ENCODE data around the gene PIGQ.

The PIGQ gene

DNA sequence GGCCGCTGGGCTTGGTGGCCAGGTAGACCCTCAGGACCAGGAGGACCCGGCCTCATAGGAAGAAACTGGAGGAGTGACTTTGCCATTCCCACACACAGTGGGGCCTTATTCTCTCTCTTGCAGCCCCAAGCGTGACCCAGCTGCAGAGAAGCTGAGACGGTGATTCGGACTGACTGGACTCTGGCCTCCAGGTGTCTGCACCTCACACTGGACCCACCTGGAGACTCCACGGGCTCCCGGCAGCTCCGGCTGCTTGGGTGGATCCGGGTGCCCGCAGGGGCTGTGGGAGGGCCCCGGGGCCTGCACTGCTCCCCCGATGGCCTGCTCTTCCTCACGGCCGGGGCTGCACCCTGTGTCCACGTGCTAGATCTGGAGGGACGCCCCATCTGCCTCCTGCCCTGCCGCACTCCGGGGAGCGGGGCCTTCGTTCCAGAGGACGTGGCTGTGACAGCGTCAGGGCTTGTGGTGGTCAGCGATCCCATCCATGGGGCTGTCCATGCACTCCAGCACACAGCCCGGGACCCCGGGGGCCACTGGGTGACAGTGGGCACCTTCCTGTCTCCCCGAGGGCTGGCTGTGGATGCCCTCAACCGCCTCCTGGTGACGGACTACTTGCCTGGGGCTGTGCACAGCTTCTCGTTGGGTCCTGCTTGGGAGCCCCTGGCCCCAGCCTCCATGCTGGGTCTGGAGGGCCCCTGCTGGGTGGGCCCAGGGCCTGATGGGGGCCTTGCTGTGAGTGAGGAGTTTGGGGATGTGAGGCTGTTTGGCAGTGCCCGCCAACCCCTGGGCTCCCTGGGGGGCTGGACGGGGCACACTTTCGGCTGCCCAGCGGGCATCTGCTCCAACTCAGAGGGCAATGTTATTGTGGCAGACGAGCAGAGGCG, 2.2 kb upstream of the PIGQ start:
- no peak for DNase-seq (ENCODE audit: low read depth in 2 of 2)

DNA sequence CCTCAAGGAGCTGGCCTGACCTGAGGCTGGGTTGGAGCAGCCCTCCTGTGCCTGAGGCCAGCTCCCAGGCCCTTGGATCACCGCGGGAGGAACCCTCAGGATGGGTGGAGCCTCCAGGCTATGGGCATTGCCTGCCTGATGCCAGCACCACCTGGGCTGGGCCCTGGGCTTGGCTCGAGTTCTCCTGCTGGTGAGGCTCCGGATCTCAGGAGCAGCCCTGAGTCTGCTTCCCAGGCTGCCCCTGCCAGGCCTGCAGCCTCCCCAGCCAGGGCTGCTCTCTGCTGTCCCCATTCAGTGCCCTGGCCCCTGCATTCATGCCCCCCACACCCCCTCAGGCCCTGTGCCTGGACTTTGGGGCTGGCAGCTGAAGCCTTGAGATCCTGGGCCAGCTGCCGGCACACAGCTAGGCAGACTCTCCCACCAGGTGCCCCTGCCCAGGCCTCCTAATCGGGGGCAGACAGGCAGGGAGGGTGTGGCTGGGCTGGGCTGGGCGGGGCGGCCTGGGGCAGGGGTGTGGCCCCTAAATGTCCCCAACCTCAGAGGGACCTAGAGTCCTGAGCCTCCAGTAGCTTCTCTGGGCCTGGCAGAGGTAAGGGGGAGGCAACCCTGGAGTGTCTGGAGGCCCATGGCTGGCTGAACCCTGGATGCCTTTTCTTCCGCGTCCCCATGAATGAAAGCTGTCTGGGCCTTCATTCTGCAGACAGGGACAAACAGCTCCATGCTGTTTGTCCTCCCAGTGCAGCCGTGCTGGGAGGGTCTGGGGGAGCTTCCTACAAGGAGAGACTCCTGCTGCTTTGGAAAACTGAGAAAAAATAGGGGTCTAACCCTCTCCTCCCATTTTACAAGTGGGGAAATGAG, 1.1 kb upstream of the PIGQ start:
- no peak for DNase-seq (ENCODE audit: low read depth in 2 of 2)

DNA sequence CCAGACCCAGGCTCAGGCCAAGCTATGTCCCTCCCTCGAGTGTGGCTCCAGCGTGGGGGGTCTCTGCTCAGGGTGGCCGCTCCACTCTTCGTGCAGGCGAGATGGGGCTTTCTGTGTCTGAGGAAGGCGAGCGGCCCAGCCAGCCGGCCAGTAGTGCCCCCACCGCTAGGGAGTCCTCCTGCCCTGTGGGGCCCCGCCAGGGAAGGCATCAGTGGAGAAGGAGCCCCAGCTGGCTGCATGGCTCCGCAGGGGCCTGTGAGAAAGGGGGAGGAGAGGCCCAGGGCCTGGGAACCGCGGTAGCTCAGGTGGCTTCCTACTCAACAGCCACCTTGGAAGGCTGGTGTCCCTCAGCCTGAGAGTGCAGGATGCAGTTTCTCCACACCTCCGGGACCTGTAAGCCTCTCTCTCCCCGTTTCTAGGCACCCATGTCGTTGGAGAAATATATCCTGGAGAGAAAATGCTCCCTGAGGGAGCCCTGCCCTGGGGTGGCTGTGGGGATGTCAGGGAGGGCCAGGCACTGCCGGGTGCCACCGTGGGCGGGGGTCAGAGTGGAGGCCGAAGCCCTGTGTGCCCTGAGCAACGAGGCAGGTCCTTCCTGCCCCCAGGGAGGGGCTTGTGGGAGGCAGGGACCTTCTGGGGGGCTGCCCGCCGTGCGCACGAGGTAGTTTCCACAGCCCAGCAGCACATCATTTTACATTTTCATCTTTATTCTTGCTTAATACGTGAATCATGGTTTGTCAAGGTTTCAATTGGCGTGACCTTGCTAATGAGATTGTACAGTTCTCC, 3.3 kb downstream of the PIGQ start:
- no peak for DNase-seq (ENCODE audit: low read depth in 2 of 2)

DNA sequence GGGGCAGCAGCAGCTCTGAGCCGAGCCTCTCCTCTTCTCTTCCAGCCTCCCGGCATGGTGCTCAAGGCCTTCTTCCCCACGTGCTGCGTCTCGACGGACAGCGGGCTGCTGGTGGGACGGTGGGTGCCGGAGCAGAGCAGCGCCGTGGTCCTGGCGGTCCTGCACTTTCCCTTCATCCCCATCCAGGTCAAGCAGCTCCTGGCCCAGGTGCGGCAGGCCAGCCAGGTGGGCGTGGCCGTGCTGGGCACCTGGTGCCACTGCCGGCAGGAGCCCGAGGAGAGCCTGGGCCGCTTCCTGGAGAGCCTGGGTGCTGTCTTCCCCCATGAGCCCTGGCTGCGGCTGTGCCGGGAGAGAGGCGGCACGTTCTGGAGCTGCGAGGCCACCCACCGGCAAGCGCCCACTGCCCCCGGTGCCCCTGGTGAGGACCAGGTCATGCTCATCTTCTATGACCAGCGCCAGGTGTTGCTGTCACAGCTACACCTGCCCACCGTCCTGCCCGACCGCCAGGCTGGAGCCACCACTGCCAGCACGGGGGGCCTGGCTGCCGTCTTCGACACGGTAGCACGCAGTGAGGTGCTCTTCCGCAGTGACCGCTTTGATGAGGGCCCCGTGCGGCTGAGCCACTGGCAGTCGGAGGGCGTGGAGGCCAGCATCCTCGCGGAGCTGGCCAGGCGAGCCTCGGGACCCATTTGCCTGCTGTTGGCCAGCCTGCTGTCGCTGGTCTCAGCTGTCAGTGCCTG, 4.4 kb downstream of the PIGQ start:
- DNase-seq (ENCODE audit: low read depth in 2 of 2): no peak

DNA sequence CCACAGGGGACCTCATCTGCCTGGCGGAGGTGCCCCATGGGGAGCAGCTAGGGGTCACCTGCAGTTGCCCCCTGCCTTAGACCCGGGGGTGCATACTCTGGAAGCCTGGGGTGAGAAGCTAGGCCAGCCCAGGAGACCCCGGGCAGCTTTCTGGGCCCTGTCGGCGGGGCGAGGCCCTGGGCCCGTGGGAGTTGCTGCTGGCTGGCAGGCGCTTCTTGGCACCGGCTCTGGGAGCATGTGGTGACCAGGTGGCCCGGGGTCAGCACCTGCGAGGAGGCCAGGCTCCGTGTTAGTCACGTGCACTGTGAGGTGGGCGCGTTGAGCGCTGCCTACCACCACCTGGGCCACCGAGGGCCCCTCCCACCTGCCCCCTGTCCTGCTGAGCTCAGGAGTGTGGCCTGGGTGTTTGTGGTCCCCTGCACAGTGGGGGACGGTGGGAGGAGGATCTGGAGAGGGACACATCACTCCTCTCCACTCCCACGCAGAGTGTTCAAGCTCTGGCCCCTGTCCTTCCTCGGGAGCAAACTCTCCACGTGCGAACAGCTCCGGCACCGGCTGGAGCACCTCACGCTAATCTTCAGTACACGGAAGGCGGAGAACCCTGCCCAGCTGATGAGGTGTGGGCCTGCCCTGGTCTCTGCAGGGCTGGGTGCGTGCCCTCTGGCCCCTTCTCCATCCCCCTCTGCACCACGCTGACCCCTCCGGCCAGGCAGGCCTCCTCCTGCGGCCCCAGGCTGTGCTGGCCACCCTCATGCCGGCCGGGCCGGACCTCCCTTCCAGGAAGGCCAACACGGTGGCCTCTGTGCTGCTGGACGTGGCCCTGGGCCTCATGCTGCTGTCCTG, 5.8 kb downstream of the PIGQ start:
- no peak for DNase-seq (ENCODE audit: low read depth in 2 of 2)

DNA sequence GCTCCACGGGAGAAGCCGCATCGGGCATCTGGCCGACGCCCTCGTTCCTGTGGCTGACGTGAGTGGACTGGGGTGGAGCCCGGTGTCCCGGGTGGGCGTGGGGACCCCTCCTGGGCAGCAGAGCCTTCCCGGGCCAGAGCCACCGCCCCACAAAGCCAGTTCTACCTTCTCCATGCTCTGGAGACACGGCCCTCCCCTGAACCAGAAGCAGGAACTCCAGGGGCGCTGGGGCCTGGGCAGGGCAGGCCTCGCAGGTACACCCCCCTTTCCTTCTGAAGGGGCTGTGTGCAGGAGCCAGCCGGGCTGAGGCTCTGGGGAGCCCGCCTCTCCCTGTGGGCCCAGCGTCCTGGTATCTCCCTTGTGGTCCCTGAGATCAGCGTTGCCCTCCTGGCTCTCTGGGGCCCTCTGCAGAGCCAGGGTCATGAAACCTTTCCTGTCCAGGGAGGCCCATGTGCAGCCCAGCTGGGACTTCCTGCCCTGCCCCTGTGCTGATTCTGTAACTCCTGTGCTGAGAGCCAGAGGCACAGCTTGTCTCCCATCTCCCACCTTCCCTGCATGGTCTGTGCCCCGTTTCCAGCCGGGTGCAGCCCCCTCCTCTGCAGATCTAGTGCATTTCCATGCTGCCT, 6.5 kb downstream of the PIGQ start:
- DNase-seq (ENCODE audit: low read depth in 2 of 2): no peak

DNA sequence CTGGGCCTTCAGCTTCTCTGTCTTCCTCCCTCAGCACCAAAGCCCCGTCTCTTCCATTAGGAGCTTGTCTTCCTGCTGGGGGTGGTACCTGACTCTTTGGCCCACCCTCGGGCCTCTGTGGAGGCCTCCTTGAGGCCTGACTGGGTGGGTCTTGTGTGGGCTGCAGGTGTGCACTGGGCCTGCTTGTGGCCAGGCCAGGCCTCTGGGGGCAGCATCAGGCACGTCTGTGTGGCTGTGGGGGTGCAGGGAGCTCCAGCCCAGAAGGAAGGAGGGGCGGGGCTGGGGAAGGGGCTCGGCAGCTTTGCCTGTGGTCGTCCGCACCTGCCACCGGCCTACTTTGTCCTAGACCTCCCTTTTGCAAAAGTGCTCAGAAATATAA, 7.0 kb downstream of the PIGQ start:
- DNase-seq (ENCODE audit: low read depth in 2 of 2): no peak

DNA sequence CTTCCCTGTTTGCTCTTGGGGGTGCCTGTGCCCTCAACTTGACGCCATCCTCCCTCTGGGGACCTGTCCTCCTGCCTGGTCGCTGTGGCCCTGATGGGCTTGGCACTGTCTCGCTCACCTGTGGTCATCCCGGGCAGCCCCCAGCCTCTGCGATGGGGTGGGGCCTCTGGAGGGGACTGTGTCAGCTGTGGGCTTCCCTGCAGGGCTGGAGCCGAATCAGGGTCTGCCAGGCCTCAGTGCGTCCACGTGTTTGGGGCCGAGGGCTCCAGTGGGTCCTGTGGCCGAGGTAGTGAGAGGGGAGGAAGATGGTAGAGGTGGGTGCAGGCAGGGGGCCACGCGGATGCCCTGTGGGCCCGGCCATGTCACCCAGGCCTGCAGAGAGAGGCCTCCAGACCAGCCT, 8.0 kb downstream of the PIGQ start:
- no peak for DNase-seq (ENCODE audit: low read depth in 2 of 2)

DNA sequence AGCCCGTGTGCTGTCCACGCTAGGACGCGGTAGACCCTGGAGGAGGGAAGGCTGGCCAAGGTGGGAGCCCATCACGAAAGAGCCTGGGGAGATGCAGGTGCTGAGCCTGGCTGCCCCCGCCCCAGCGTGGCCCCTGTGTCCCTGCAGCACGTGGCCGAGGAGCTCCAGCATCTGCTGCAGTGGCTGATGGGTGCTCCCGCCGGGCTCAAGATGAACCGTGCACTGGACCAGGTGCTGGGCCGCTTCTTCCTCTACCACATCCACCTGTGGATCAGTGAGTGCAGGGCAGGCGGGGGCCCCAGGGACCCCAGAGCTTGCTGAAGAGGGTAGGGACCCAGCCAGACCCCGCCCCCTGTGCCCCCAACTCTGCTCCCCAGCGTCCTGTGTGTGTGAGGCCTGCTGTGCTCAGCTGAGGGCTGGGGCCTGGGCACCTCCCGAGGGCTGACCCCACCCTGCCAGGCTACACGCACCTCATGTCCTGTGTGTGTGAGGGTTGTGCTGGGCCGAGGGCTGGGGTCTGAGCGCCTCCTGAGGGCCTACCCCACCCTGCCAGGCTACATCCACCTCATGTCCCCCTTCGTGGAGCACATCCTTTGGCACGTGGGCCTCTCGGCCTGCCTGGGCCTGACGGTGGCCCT, 8.6 kb downstream of the PIGQ start:
- DNase-seq (ENCODE audit: low read depth in 2 of 2): no peak

DNA sequence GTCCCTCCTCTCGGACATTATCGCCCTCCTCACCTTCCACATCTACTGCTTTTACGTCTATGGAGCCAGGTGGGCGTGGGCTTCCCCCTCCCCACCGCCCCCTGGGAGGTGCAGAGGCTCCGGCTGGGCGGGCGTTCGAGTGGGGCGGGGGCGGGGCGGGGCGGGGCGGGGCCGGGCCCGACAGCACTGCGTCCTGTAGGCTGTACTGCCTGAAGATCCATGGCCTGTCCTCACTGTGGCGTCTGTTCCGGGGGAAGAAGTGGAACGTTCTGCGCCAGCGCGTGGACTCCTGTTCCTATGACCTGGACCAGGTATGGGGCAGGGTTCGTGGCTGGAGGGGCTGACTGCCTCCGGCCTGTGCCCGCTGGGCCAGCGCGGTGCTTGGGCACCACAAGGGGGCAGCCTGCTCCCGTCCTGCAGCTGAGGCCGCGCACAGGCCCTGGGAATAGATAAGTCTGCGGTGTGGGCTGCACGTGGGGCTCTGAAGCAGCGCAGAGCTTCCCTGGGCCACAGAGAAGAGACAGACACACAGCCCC, 9.2 kb downstream of the PIGQ start:
- no peak for DNase-seq (ENCODE audit: low read depth in 2 of 2)

DNA sequence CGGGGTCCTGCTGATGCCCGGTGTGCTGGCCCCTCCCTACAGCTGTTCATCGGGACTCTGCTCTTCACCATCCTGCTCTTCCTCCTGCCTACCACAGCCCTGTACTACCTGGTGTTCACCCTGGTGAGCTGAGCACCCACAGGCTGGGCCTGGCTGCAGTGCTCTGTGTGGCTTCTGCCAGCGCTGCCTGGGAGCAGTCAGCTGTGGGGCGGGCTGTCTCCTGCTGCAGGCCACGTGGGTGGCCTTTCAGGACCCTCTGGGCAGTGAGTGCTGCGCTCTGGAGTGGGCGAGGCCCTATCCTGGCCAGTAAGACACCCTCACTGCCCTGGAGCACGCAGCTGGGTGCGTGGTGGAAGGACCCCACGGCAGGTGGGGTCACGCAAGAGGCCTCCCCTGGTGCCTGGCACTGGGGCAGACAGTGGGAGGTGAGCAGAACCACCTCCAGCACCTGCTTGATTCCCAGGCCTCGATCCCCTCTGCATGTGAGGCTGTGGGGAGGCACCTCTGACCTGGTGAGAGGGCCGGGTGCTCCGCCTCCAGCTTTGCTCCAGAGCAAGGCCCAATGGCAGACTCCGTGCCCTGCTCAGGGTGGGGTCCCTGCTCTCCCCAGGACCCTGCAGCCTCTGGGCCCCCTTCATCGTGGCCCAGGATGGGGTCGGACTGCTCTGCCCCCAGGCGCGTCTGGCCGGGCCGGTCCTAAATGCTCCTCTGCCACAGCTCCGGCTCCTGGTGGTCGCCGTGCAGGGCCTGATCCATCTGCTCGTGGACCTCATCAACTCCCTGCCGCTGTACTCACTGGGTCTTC, 10.6 kb downstream of the PIGQ start:
- DNase-seq (ENCODE audit: low read depth in 2 of 2): no peak

DNA sequence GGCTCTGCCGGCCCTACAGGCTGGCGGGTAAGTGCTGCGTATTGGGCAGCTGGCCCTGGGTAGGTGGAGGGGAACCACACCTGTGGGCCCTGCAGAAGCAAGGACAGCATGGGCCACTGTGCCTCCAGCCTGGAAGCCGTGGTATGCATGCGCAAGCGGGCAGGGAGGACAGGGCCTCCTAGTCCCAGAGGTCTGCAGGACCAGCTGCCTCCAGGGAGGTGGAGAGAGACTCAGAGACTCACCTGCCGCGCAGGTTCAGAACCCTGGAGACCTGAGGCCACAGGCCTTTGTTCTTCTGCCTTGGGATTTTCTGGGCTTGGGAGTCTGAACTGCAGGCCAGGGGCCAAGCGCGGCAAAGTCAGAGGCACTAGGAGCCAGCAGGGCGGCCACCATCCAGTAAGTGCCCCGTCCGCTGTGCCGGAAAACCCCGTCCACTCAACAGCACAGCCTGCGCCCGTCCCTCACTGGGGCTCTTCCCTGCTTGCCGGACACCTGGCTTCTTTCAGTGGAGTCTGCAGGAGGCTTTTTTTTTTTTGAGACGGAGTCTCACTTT, 11.3 kb downstream of the PIGQ start:
- no peak for DNase-seq (ENCODE audit: low read depth in 2 of 2)

DNA sequence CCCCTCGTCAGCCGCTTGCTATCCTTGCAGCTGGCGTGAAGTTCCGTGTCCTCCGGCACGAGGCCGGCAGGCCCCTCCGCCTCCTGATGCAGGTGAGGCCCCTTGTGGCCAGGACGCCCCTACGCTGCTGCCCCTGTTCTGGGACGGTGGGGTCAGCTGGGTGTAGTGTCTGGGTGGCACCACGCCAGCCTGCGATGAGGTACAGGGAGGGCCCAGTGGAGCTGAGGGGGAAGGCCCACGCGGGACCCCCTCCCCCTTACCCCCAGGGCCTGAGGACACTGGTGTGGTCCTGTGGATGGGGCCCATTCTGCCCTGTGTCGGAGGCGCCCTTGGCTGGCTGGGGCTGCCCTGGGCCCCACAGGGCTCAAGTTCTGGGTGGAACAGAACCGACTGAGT, 12.4 kb downstream of the PIGQ start:
- no peak for DNase-seq (ENCODE audit: low read depth in 2 of 2)

DNA sequence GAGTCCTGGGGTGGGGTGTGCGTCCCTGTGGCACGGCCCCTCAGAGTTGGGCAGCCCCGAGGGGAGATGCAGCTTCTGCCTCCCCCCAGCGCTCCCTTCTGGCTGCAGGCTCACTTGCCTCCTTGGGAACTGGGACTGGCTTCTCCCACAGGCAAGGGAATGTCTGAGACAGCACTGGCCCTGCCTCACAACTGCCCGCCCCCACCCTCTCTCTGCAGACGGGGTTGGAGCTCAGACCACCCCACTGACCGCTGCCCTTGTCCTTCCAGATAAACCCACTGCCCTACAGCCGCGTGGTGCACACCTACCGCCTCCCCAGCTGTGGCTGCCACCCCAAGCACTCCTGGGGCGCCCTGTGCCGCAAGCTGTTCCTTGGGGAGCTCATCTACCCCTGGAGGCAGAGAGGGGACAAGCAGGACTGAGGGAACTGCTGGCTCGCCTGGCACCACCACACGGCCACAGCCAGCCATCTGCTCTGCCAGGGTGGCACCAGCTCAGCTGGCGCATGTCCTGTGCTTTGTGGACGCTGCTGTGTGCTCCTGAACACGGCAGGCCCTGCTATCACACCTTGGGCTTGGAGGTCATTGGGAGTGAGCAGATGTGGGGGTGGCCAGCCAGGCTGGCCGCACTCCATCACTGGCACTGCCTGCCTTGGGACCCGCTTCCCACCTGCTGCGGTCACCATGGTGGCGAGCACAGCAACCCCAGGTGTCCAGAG, 13.0 kb downstream of the PIGQ start:
- DNase-seq (ENCODE audit: low read depth in 2 of 2): no peak

DNA sequence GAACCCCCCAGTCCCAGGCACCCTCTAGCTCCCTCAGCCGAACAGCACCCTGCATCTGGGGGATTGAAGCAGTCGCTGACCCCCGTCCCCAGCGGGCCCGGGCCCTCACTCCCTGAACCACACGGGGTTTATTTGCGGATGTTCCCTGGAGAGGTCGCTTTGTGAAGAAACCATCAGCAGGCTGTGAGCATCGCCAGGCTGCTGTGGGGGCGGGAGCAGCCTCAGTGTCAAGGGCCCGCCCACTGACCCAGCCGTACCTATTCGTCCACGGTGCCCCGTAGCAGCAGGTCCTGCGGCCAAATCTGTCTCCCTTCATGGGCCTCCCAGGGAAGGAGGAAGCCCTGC, 13.7 kb downstream of the PIGQ start:
- no peak for DNase-seq (ENCODE audit: low read depth in 2 of 2)

DNA sequence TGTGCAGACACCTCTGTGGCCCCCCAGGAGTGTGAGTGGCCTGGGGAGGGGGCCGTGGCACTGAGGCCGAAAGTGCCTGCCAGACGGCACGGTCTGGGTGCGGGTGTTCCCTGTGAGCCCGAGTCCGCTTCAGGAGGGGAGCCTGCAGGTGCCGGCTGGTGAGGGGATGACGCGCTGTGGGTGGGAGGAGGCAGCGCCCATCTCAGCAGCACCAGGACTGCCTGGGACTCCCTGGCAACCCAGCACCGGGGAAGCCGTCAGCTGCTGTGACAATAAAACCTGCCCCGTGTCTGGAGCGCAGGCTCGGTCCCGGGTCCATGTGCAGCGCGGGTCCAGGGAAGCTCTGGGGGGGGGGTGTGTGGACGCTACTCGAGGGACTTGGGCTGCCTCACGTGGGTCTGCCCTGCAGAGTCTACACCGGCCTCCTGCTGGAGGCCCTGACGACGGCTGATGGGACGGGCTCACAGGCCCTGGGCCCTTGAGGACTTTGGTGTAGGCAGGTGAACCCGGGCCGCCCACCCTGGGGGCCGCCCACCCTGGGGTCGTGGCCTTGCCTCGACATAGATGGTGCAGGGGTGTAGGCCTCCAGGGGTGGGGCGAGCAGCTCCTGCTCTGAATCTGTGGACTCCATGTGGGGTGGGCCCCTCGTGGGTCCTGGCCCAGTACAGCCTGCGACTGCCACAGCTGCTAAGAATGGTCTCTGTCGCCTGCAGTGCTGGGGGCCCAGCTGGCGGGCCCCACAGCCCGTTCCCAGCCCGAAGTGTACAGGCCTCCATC, 14.2 kb downstream of the PIGQ start:
- DNase-seq (ENCODE audit: low read depth in 2 of 2): no peak

DNA sequence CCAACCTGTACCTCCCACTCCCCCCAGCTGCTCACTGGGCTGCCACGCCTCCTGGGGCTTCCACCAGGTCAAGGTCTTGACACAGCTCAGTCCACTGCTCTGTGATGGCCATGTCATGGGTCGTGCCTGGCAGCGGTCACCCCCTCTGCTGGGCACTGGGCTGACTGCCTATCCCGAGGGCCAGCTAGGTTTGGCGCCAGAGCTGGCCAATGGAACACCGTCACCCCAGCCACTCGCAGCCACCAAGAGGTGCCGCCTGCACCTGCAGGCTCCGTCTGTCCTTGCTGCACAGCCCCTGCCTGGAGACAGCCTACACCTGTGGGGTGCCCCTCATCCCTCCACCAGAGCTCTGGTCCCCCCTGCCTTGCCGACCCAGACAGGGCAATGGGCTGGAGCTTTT, 15.6 kb downstream of the PIGQ start:
- DNase-seq (ENCODE audit: low read depth in 2 of 2): no peak

All from fibroblast of skin of left biceps (primary cell).